ENCODE measurements around the gene VAC14. TPM values are rescaled to one million over a fixed set of nuclear protein-coding genes. Genes with fewer than 3 reads are reported as not detected.

The VAC14 gene
- polyA plus RNA-seq, 2 of the 4 experiments (the other 2 are of a cell fraction) = 25.3 to 27.0 TPM

- no peaks in the 10 kb centered on the region for H3K9me3 ChIP-seq
- no peak overlapping the region for H3K4me2 ChIP-seq
- DNase-seq (ENCODE audit: low read depth in 1 of 2, low spot score in 1 of 2) (no peak), ATAC-seq (no peak), FAIRE-seq (no peak)
- CTCF ChIA-PET = interaction anchor here (2.0 to 4.5 kb wide), 2 partner anchors 25 to 59 kb away, joined by 10 to 34 read pairs; no protein-coding TSS in a partner anchor
- TF ChIP-seq, protein P1, sequence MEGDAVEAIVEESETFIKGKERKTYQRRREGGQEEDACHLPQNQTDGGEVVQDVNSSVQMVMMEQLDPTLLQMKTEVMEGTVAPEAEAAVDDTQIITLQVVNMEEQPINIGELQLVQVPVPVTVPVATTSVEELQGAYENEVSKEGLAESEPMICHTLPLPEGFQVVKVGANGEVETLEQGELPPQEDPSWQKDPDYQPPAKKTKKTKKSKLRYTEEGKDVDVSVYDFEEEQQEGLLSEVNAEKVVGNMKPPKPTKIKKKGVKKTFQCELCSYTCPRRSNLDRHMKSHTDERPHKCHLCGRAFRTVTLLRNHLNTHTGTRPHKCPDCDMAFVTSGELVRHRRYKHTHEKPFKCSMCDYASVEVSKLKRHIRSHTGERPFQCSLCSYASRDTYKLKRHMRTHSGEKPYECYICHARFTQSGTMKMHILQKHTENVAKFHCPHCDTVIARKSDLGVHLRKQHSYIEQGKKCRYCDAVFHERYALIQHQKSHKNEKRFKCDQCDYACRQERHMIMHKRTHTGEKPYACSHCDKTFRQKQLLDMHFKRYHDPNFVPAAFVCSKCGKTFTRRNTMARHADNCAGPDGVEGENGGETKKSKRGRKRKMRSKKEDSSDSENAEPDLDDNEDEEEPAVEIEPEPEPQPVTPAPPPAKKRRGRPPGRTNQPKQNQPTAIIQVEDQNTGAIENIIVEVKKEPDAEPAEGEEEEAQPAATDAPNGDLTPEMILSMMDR (IDR thresholded peaks at IDR 0.05) = no peak
- TF ChIP-seq FOSB (CRISPR knock-in tag; IDR thresholded peaks at IDR 0.05) (no peak), HDAC2 (IDR thresholded peaks at IDR 0.05) (no peak), ZFP36 (IDR thresholded peaks at IDR 0.05; ENCODE audit: borderline replicate concordance, partially characterized antibody) (no peak), RNF2 (IDR thresholded peaks at IDR 0.05; ENCODE audit: borderline replicate concordance, low read depth) (no peak), GATA3 (IDR thresholded peaks at IDR 0.05; ENCODE audit: borderline replicate concordance) (no peak), NFE2L2 (conservative IDR thresholded peaks at IDR 0.05; ENCODE audit: low read length) (no peak), EP300 (IDR thresholded peaks at IDR 0.05) (no peak), MAZ (IDR thresholded peaks at IDR 0.05; ENCODE audit: borderline replicate concordance, low read depth, low read length) (no peak), NR3C1 (IDR thresholded peaks at IDR 0.05) (no peak)
- TF ChIP-seq, protein P2, sequence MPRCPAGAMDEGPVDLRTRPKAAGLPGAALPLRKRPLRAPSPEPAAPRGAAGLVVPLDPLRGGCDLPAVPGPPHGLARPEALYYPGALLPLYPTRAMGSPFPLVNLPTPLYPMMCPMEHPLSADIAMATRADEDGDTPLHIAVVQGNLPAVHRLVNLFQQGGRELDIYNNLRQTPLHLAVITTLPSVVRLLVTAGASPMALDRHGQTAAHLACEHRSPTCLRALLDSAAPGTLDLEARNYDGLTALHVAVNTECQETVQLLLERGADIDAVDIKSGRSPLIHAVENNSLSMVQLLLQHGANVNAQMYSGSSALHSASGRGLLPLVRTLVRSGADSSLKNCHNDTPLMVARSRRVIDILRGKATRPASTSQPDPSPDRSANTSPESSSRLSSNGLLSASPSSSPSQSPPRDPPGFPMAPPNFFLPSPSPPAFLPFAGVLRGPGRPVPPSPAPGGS (IDR thresholded peaks at IDR 0.05) = no peak
- TF ChIP-seq, protein P3, sequence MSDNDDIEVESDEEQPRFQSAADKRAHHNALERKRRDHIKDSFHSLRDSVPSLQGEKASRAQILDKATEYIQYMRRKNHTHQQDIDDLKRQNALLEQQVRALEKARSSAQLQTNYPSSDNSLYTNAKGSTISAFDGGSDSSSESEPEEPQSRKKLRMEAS (IDR thresholded peaks at IDR 0.05) = no peak
- peaks cover 57% of the 10 kb centered on the region for H3K4me1 ChIP-seq
- WGBS (ENCODE audit: missing lambda C conversion rate) = 93% methylated on average over 11 of the region's 11 CpGs
- no peak overlapping the region for H3K4me3 ChIP-seq
- POLR2A ChIA-PET = no interaction called here
- H3K27ac ChIP-seq = peak overlapping the region in 1 of 2 experiments; percentile 92; a peak in 3 of 6 replicates
Observed at GRCh38 chr16:70712359-70712758, 88.6 kb downstream of the VAC14 start.

GRCh38 chr16:70711211-70712031, 89.5 kb downstream of the VAC14 start:
- peaks cover 65% of the 10 kb centered on the region for H3K4me1 ChIP-seq
- FAIRE-seq = no peak
- DNase-seq (ENCODE audit: low read depth in 1 of 2, low spot score in 1 of 2) = no peak
- no peak for ATAC-seq
- POLR2A ChIA-PET = no interaction called here
- H3K27ac ChIP-seq = peak overlapping the region; percentile 31 to 92; a peak in 4 of 6 replicates
- CTCF ChIA-PET = interaction anchor here (0.9 to 6.8 kb wide), 4 partner anchors 24 to 58 kb away, joined by 3 to 38 read pairs (median 7); no protein-coding TSS in a partner anchor
- no peaks in the 10 kb centered on the region for H3K9me3 ChIP-seq
- TF ChIP-seq FOSL2 (IDR thresholded peaks at IDR 0.05) = no peak
- TF ChIP-seq FOSL2 (CRISPR knock-in tag; IDR thresholded peaks at IDR 0.05) = no peak
- no peak for TF ChIP-seq NPAS2 (CRISPR knock-in tag; IDR thresholded peaks at IDR 0.05; ENCODE audit: borderline replicate concordance)
- TF ChIP-seq CHD2 (IDR thresholded peaks at IDR 0.05; ENCODE audit: low read length, partially characterized antibody) = no peak
- TF ChIP-seq RARB (CRISPR knock-in tag; IDR thresholded peaks at IDR 0.05) = no peak
- TF ChIP-seq POLR2AphosphoS2 (conservative IDR thresholded peaks at IDR 0.05; ENCODE audit: low read length) = no peak
- no peak for TF ChIP-seq RCOR1 (IDR thresholded peaks at IDR 0.05; ENCODE audit: low read depth, low read length)
- TF ChIP-seq SMC3 (IDR thresholded peaks at IDR 0.05) = no peak
- TF ChIP-seq CEBPB (IDR thresholded peaks at IDR 0.05) = no peak
- TF ChIP-seq SREBF2 (IDR thresholded peaks at IDR 0.05) = no peak
- H3K4me3 ChIP-seq = no peak overlapping the region
- H3K4me2 ChIP-seq = no peak overlapping the region
- WGBS (ENCODE audit: missing lambda C conversion rate) = 71% methylated on average over 12 of the region's 14 CpGs

Data from A549 (cell line).